Erythroblast (primary cell): ENCODE data around the gene GABRR3.

Experiments used
- GATA1 ChIP-seq: IDR thresholded peaks from 2 replicates; pipeline ENCODE4 v1.6.1; 2011; ENCODE audit warnings: low read depth, mild to moderate bottlenecking, control low read depth, low read length, moderate library complexity
- POLR2A ChIP-seq: IDR thresholded peaks from 2 replicates; pipeline ENCODE4 v1.6.1; 2011; ENCODE audit warnings: mild to moderate bottlenecking, low read length

DNA sequence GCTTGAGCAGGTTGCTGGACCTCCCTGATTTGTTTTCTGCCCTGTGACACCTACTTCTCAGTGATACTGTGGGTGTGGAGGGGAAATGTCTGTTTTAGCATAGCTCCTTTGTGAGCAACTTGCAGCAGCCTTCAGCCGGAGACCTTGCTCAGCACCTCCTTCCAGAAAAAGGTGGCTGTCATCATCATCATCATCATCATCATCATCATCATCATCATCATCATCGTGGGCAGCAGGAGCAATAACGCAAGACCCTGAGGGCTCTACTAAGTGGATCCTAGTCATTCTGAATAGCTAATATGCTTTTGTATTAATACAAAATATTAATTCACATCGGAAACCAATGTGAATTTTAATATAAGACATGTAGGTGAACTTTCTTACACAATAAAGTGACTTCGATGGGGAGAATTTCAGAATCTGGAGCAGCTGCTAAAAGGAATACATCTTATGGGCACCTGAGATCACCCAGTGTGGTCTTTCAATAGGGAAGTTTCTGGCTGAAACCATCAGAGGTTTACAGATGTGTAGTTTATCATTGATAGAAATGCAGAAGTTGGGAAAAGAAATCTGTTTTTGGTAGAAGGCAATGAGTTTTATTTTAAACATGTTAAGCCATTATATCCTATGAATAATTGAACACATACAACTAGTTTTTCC is 8.6 kb downstream of the GABRR3 start:
- TF ChIP-seq POLR2A (no peak), GATA1 (no peak)
